Measurements from ENCODE around the gene GLCE. TPM values are rescaled to one million over a fixed set of nuclear protein-coding genes. Genes with fewer than 3 reads are reported as not detected.

The GLCE gene
- total and polyA plus RNA-seq, 2 donors (not counting 1 experiment from before 2014, with no cell fraction given): 21.7 to 23.9 TPM

DNA sequence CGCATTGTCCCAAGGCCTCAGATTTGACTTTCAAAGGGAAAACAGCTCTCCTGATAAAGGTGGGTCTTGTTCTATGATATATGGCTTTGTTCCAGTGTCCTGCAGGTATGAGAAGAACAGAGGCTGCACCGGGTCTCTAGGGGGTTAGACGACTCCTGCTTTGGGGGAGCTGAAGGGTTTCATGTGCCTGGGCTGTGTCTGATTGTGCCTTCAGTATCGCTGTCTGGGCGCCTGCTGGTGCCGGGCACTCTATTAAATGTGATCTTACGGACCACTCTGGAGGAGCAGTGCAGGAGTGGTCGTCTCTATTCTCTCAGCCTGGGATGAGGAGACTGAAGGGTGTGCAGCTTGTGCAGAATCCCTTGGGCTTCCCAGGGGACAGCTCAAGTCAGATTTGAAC is 154.3 kb downstream of the GLCE start:
- Histone ChIP-seq H3K4me2 (ENCODE audit: extremely low read depth, insufficient read depth, low read length) (no peak overlapping the region), H3K9ac (ENCODE audit: insufficient read depth, low read length) (no peak overlapping the region), H3K27ac (ENCODE audit: insufficient read depth, low read length) (no peak overlapping the region), H3K9me3 (ENCODE audit: control insufficient read depth, insufficient read depth, low read depth, low read length) (no peaks in the 10 kb centered on the region), H3K4me1 (ENCODE audit: control insufficient read depth, extremely low read depth, insufficient read depth, low read length) (peaks cover 3% of the 10 kb centered on the region), H4K20me1 (ENCODE audit: control insufficient read depth, extremely low read depth, insufficient read depth, low read length) (no peaks in the 10 kb centered on the region), H3K27me3 (ENCODE audit: control insufficient read depth, insufficient read depth, low read length) (no peaks in the 10 kb centered on the region), H3K36me3 (ENCODE audit: control insufficient read depth, insufficient read depth, low read length) (no peaks in the 10 kb centered on the region), H2AFZ (ENCODE audit: low read length) (no peak overlapping the region), H3K79me2 (ENCODE audit: control insufficient read depth, insufficient read depth, low read length) (no peaks in the 10 kb centered on the region), H3K4me3 (replicated peaks in 1 of 4; ENCODE audit: control extremely low read depth in 1 of 4, insufficient read depth in 1 of 4, low read depth in 3 of 4, low read length in 4 of 4) (no peak overlapping the region)
- DNase-seq (ENCODE audit: low read depth in 2 of 2): no peak
- TF ChIP-seq, protein P1, sequence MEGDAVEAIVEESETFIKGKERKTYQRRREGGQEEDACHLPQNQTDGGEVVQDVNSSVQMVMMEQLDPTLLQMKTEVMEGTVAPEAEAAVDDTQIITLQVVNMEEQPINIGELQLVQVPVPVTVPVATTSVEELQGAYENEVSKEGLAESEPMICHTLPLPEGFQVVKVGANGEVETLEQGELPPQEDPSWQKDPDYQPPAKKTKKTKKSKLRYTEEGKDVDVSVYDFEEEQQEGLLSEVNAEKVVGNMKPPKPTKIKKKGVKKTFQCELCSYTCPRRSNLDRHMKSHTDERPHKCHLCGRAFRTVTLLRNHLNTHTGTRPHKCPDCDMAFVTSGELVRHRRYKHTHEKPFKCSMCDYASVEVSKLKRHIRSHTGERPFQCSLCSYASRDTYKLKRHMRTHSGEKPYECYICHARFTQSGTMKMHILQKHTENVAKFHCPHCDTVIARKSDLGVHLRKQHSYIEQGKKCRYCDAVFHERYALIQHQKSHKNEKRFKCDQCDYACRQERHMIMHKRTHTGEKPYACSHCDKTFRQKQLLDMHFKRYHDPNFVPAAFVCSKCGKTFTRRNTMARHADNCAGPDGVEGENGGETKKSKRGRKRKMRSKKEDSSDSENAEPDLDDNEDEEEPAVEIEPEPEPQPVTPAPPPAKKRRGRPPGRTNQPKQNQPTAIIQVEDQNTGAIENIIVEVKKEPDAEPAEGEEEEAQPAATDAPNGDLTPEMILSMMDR (conservative IDR thresholded peaks at IDR 0.05 in 1 of 2, IDR thresholded peaks at IDR 0.05 in 1 of 2; ENCODE audit: low read depth in 1 of 2, low read length in 2 of 2): no peak
- TF ChIP-seq EZH2 (IDR thresholded peaks at IDR 0.05; ENCODE audit: low read length, missing control alignments): no peak

DNA sequence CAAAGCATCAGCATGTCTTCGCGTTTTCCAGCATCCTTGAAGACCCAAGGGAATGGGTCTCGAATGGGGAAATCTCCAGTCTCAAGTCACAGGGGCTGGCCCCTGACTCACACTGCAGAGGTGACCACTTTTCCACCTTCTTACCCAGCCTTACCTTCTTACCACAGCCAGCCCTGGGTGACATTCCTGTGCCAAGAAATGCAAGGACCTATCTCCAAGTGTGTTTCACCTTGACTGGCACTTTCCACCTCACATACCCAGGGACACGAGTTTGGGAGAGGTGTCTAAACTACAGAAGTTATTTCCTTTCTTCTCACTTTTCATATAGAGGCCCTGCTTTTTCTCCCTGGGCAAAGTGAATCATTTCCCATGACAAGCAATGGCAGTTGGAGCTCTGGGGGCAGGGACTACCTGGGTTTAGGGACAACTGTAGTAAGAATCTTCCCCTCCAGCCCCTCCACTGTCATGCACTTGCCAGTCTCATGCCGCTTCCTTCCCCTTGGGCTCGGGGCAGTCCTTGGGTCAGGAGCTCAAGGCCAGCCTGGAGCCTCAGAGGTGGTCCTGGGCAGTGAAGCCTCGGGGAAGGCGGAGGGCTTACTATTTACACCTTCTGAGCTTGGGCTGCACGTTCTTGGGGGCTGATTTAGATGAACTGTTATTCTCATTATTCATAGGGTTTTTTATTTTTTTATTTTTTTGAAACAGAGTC is 155.1 kb downstream of the GLCE start:
- Histone ChIP-seq H3K4me3 (replicated peaks in 1 of 4; ENCODE audit: control extremely low read depth in 1 of 4, insufficient read depth in 1 of 4, low read depth in 3 of 4, low read length in 4 of 4) (no peak overlapping the region), H3K79me2 (ENCODE audit: control insufficient read depth, insufficient read depth, low read length) (no peaks in the 10 kb centered on the region), H3K27me3 (ENCODE audit: control insufficient read depth, insufficient read depth, low read length) (no peaks in the 10 kb centered on the region), H2AFZ (ENCODE audit: low read length) (no peak overlapping the region), H3K9me3 (ENCODE audit: control insufficient read depth, insufficient read depth, low read depth, low read length) (no peaks in the 10 kb centered on the region), H3K36me3 (ENCODE audit: control insufficient read depth, insufficient read depth, low read length) (no peaks in the 10 kb centered on the region), H3K4me1 (ENCODE audit: control insufficient read depth, extremely low read depth, insufficient read depth, low read length) (peaks cover 3% of the 10 kb centered on the region), H4K20me1 (ENCODE audit: control insufficient read depth, extremely low read depth, insufficient read depth, low read length) (no peaks in the 10 kb centered on the region), H3K27ac (ENCODE audit: insufficient read depth, low read length) (no peak overlapping the region), H3K9ac (ENCODE audit: insufficient read depth, low read length) (no peak overlapping the region), H3K4me2 (ENCODE audit: extremely low read depth, insufficient read depth, low read length) (no peak overlapping the region)
- no peak for TF ChIP-seq EZH2 (IDR thresholded peaks at IDR 0.05; ENCODE audit: low read length, missing control alignments)
- TF ChIP-seq, protein P1 (conservative IDR thresholded peaks at IDR 0.05 in 1 of 2, IDR thresholded peaks at IDR 0.05 in 1 of 2; ENCODE audit: low read depth in 1 of 2, low read length in 2 of 2): no peak
- DNase-seq (ENCODE audit: low read depth in 2 of 2): no peak

DNA sequence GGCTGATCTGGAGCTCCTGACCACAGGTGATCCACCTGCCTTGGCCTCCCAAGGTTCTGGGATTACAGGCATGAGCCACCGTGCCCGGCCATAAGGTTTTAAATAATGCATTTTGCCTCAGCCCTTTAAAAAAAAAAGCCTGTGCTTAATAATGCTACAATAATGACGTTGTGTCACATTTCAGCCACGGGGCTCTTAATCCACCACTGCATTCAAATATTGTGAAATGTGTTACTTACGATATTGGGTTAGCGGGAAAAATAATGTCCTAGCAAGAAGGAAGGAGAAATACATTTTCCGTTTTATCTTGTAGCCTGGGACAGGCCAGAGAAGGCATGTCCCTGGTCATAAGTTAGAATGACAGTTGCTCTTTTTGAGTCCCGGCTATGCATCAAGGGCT is 155.9 kb downstream of the GLCE start:
- no peaks in the 10 kb centered on the region for H3K36me3 ChIP-seq (ENCODE audit: control insufficient read depth, insufficient read depth, low read length)
- no peaks in the 10 kb centered on the region for H3K79me2 ChIP-seq (ENCODE audit: control insufficient read depth, insufficient read depth, low read length)
- H3K27ac ChIP-seq (ENCODE audit: insufficient read depth, low read length): no peak overlapping the region
- no peaks in the 10 kb centered on the region for H3K9me3 ChIP-seq (ENCODE audit: control insufficient read depth, insufficient read depth, low read depth, low read length)
- H3K4me1 ChIP-seq (ENCODE audit: control insufficient read depth, extremely low read depth, insufficient read depth, low read length): no peaks in the 10 kb centered on the region
- DNase-seq (ENCODE audit: low read depth in 2 of 2): no peak
- no peak overlapping the region for H3K4me2 ChIP-seq (ENCODE audit: extremely low read depth, insufficient read depth, low read length)
- H4K20me1 ChIP-seq (ENCODE audit: control insufficient read depth, extremely low read depth, insufficient read depth, low read length): no peaks in the 10 kb centered on the region
- H2AFZ ChIP-seq (ENCODE audit: low read length): no peak overlapping the region
- no peaks in the 10 kb centered on the region for H3K27me3 ChIP-seq (ENCODE audit: control insufficient read depth, insufficient read depth, low read length)
- TF ChIP-seq, protein P1 (conservative IDR thresholded peaks at IDR 0.05 in 1 of 2, IDR thresholded peaks at IDR 0.05 in 1 of 2; ENCODE audit: low read depth in 1 of 2, low read length in 2 of 2): no peak
- no peak for TF ChIP-seq EZH2 (IDR thresholded peaks at IDR 0.05; ENCODE audit: low read length, missing control alignments)
- H3K4me3 ChIP-seq (replicated peaks in 1 of 4; ENCODE audit: control extremely low read depth in 1 of 4, insufficient read depth in 1 of 4, low read depth in 3 of 4, low read length in 4 of 4): no peak overlapping the region
- no peak overlapping the region for H3K9ac ChIP-seq (ENCODE audit: insufficient read depth, low read length)

Data from fibroblast of lung (primary cell).